ENCODE data around the gene NDST1.
A peak's percentile ranks its signal among the peaks of the same experiment; 100 is the strongest.

Gene NDST1

DNA sequence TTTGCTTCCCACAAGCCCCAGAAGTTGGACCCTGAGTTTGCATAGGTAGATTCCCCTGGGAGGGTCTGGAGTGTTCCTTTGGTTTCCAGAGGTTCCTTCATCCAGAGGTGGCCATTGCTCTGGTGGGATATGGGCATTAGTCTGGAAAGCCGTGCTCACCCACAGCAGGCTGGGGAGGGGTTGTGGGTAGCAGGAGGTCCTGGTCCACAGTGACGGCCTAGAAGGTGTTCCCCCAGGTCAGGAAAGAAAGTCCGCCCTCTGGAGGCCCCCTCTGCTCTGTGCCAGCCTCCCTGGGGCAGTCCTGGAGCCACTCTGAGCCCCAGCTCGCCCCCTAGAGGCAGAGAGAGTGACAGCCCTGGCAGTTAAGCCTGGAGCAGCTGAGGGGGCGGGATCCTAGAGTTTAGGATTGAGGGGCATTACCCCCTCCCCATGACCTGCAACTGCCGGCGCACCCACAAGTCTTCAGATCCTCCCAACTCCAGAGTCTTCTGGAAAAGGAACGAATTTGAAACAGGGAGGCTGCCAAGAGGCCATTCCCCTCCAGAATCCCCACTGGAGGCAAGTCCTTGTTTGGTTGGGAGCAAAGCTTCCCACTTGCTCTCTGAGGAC lies 36.8 kb downstream of the NDST1 start:
- DNase-seq (ENCODE audit: low spot score) = peak; percentile 92

DNA sequence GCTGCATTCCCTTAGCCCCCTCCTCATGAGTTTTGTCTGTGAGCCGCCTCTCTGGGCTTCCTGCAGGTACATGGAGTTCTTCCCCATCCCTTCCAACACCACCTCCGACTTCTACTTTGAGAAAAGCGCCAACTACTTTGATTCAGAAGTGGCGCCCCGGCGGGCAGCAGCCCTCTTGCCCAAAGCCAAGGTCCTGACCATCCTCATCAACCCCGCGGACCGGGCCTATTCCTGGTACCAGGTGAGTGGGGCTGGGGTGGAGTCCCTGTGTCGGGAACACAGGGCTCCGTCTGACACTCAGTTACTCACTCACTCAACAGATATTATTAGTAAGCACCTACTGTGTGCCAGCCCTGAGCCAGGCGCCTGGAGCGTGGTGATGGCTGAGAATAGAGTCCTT lies 37.3 kb downstream of the NDST1 start:
- no peak for DNase-seq (ENCODE audit: low spot score)

GRCh38 chr5:150548123-150548522 lies 40.2 kb downstream of the NDST1 start:
- no peak for DNase-seq (ENCODE audit: low spot score)

DNA sequence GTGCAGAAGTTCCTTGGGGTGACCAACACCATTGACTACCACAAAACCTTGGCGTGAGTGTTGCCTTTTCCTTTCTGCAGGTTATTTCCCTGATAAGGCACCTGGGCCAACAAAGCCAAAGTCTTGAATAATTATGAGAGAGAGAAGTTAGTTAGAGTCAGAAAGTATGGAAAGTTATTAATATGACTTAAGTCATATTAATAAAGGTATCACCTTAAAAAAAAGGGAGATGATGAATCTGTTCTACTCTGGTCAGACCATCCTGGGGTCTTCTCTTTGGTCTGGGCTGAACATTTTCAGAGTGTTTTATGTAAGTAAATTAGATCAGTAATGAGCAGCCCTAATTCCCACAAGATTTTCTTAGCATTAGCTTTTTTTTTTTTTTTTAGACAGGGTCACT lies 41.8 kb downstream of the NDST1 start:
- DNase-seq (ENCODE audit: low spot score) = no peak

GRCh38 chr5:150550286-150550685 lies 42.4 kb downstream of the NDST1 start:
- no peak for DNase-seq (ENCODE audit: low spot score)

DNA sequence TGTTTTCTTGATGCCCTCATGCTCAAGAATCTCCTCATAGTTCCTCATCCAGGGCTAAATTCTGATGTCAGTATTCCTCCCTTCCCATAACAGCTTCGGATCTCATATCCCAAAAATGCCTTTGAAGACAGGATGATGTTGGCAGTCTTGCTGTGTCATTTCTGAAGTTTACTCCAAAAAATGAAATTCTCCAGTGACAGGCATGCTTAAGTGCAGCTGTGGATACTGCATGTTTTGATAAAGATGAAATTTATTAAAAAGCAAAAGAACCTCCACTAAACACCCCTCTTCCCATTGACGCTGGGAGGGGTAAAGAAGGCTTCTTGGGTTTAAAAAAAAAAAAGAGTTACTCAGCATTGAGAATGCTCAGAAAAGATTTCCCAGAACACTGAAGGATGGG lies 43.1 kb downstream of the NDST1 start:
- no peak for DNase-seq (ENCODE audit: low spot score)

GRCh38 chr5:150553402-150553801 lies 45.5 kb downstream of the NDST1 start:
- no peak for DNase-seq (ENCODE audit: low spot score)

GRCh38 chr5:150553911-150554310 lies 46.0 kb downstream of the NDST1 start:
- DNase-seq (ENCODE audit: low spot score) = no peak

GRCh38 chr5:150554857-150555256 lies 46.9 kb downstream of the NDST1 start:
- no peak for DNase-seq (ENCODE audit: low spot score)

DNA sequence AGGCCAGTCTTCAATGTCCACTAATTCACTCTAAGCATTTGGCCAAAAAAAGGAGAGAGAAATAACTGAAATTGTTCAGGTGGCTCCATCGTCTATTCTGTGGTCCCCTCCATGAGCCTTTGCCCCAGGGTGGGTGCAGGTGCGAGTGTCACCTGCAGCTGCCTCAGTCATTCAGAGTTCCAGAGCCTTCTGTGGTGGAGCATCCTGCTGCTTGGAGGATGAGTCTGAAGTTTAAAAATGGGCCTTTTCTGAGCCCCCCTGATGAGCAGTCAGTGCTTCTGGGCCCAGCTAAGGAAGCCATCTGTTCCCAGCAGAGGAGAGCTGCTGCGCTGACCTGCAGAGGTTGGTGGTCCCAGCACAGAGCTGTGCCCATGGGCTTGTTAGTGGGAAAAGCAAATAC lies 48.2 kb downstream of the NDST1 start:
- DNase-seq (ENCODE audit: low spot score) = no peak

- no peak for DNase-seq (ENCODE audit: low spot score)
Measured at GRCh38 chr5:150556859-150557508, 49.1 kb downstream of the NDST1 start.

DNA sequence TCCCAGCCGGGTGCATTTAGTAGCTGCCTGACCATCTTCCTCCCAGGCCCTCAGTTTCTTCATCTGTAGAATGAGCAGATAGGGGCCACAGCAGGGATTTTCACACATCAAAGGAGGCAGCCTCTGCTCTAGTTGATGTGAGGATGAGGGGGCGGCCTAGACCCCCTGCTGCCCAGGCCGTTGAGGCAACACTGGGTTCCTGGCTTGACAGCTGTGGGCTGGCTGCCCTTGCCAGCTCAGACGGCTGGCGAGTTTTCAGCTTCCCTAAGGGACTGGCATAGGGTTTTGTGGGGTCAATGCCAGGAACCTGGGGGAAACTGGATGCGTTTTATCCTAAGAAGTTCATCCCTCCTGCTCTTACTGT lies 49.6 kb downstream of the NDST1 start:
- DNase-seq (ENCODE audit: low spot score) = no peak

DNA sequence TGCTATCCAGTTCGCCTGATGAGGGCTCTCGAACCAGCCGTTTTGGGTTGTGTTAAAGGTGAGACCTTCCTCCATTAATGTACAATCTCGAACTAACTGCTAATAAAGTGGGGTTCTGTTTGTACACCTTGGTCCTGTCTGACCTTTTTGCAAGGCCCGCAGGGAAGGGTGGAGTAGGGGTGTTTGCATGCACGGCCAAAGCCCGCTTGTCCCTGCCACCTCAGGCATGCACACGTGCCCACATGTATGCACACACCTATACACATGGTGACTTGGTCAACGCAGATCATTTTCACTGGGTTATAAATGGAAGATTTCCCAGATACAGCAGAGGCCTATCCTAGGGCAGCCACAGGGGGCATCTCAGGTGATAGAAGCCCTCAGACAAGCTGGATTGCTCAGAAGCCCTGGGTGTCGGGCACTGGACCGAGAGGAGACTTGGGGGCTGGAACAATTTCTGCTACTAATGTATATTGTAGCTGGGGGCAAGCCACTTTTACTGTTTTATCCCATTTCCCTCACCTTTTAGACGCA lies 50.2 kb downstream of the NDST1 start:
- DNase-seq (ENCODE audit: low spot score) = no peak

GRCh38 chr5:150559088-150559487 lies 51.2 kb downstream of the NDST1 start:
- DNase-seq (ENCODE audit: low spot score) = no peak

- no peak for DNase-seq (ENCODE audit: low spot score)
Measured at GRCh38 chr5:150559701-150560100, 51.8 kb downstream of the NDST1 start.

DNA sequence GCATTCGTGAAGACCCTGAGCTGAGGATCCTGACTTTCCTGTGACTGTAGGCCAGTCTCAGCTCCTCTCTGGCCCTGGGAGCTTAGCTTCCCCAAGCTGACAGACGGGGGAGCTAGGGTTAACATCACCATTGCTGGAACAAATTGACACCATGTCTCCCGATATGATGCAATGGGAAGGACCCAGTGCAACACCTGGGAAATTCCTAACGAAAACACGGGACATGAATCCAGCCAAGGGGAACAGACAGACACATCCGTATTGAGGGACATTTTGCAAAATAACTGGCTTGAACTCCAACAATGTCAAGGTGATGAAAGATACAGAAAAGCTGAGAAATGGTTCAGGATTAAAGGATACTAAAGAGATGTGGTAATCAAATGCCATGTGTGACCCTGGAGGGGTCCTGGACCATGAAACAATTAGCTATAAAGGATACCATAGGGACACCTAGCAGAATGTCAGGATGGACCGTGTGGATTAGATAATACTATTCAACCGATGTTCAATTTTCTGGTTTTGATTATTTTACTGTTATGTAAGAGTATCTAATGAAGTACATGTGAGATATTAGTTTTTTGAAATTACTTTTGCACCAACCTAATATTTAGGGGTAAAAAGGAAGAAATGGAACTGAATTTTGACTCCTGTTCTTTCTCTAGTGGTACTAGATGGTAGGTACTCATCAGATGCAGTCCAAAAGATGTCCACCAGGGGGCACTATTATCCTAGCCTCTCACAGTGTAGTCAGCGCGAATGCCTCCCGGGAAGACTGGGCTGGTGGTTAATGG lies 52.7 kb downstream of the NDST1 start:
- DNase-seq (ENCODE audit: low spot score) = peak; percentile 83

- no peak for DNase-seq (ENCODE audit: low spot score)
Measured at GRCh38 chr5:150561192-150561512, 53.2 kb downstream of the NDST1 start.

- no peak for DNase-seq (ENCODE audit: low spot score)
Measured at GRCh38 chr5:150561571-150562275, 53.8 kb downstream of the NDST1 start.

DNA sequence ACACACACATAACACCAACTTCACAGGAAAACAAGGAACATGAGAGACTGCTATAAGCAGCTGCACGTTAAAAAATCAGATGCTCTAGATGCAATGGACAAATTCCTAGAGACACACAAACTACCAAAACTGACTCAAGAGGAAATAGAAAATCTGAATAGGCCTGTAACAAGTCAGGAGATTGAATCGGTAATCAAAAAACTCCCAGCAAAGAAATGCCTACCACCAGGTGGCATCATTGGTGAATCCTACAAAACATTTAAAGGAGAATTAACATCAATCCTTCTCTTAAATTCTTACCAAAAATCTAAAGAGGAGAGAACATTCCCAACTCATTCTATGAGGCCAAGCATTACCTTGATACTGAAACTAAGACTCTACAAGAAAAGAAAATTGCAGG lies 54.9 kb downstream of the NDST1 start:
- DNase-seq (ENCODE audit: low spot score) = no peak

GRCh38 chr5:150565868-150566267 lies 57.9 kb downstream of the NDST1 start:
- DNase-seq (ENCODE audit: low spot score) = no peak

- DNase-seq (ENCODE audit: low spot score) = no peak
Measured at GRCh38 chr5:150567031-150567717, 59.2 kb downstream of the NDST1 start.

- no peak for DNase-seq (ENCODE audit: low spot score)
Measured at GRCh38 chr5:150568663-150569062, 60.7 kb downstream of the NDST1 start.
